Measurements from ENCODE around the gene PIAS3.

PIAS3 gene

GRCh38 chr1:145858901-145859490 lies at the start of gene PIAS3:
Gene PIAS3, minus strand, starts transcription at chr1:145859081. Its CDS starts 91 bp downstream, at chr1:145858990.
- peak; percentile 72 for DNase-seq (ENCODE audit: low read depth)

GRCh38 chr1:145908653-145909052 lies 49.8 kb upstream of the PIAS3 start:
- DNase-seq (ENCODE audit: low read depth): no peak

GRCh38 chr1:145906954-145907753 lies 48.3 kb upstream of the PIAS3 start:
- DNase-seq (ENCODE audit: low read depth): no peak

GRCh38 chr1:145901312-145902021 lies 42.6 kb upstream of the PIAS3 start:
- no peak for DNase-seq (ENCODE audit: low read depth)

- DNase-seq (ENCODE audit: low read depth): no peak
These were observed 39.9 kb upstream of the PIAS3 start for GRCh38 chr1:145898756-145899155.

- DNase-seq (ENCODE audit: low read depth): no peak
These were observed 39.1 kb upstream of the PIAS3 start for GRCh38 chr1:145897969-145898368.

GRCh38 chr1:145895471-145895870 lies 36.6 kb upstream of the PIAS3 start:
- DNase-seq (ENCODE audit: low read depth): no peak

GRCh38 chr1:145893306-145894055 lies 34.6 kb upstream of the PIAS3 start:
- no peak for DNase-seq (ENCODE audit: low read depth)

- DNase-seq (ENCODE audit: low read depth): no peak
These were observed 33.7 kb upstream of the PIAS3 start for GRCh38 chr1:145892486-145893087.

- peak; percentile 99 for DNase-seq (ENCODE audit: low read depth)
These were observed 33.0 kb upstream of the PIAS3 start for GRCh38 chr1:145891587-145892485.

GRCh38 chr1:145891143-145891542 lies 32.3 kb upstream of the PIAS3 start:
- no peak for DNase-seq (ENCODE audit: low read depth)

GRCh38 chr1:145889722-145890121 lies 30.8 kb upstream of the PIAS3 start:
- no peak for DNase-seq (ENCODE audit: low read depth)

- no peak for DNase-seq (ENCODE audit: low read depth)
These were observed 28.8 kb upstream of the PIAS3 start for GRCh38 chr1:145887631-145888030.

GRCh38 chr1:145886816-145887215 lies 27.9 kb upstream of the PIAS3 start:
- no peak for DNase-seq (ENCODE audit: low read depth)

GRCh38 chr1:145886390-145886789 lies 27.5 kb upstream of the PIAS3 start:
- DNase-seq (ENCODE audit: low read depth): no peak

GRCh38 chr1:145885738-145886287 lies 26.9 kb upstream of the PIAS3 start, which contains the start of gene ANKRD35:
Gene ANKRD35, minus strand, starts transcription at chr1:145885866. Its CDS starts 108 bp downstream, at chr1:145885758.
- no peak for DNase-seq (ENCODE audit: low read depth)

- DNase-seq (ENCODE audit: low read depth): no peak
These were observed 25.8 kb upstream of the PIAS3 start for GRCh38 chr1:145884675-145885074.

- DNase-seq (ENCODE audit: low read depth): no peak
These were observed 20.9 kb upstream of the PIAS3 start for GRCh38 chr1:145879775-145880174.

GRCh38 chr1:145878724-145879123 lies 19.8 kb upstream of the PIAS3 start:
- DNase-seq (ENCODE audit: low read depth): no peak

- DNase-seq (ENCODE audit: low read depth): no peak
These were observed 19.1 kb upstream of the PIAS3 start for GRCh38 chr1:145877923-145878486.

Data from non-pigmented ciliary epithelial cell (primary cell).